Subcutaneous abdominal adipose tissue (tissue), 5 donors: ENCODE results near the gene UBE2QL1.

Experiments used
- H3K27ac ChIP-seq: one replicate; pipeline ENCODE4 v1.7.0; 2013; ENCODE audit warnings: low read depth, mild to moderate bottlenecking, inconsistent platforms, low read length, moderate library complexity
- H3K27me3 ChIP-seq, 5 donors: one replicate each; pipeline ENCODE4 v1.7.0; 2013; ENCODE audit warnings: low read length in 5 of 5, inconsistent platforms in 1 of 5; ENCODE audit not compliant: control insufficient read depth in 5 of 5, insufficient read depth in 4 of 5
- H3K36me3 ChIP-seq, 5 donors: one replicate each; pipeline ENCODE4 v1.7.0; 2013; ENCODE audit warnings: low read length in 5 of 5; ENCODE audit not compliant: control insufficient read depth in 5 of 5, insufficient read depth in 5 of 5
- H3K4me1 ChIP-seq, 5 donors: one replicate each; pipeline ENCODE4 v1.7.0; 2013; ENCODE audit warnings: low read length in 5 of 5, mild to moderate bottlenecking in 3 of 5, moderate library complexity in 1 of 5; ENCODE audit not compliant: control insufficient read depth in 5 of 5, insufficient read depth in 5 of 5
- H3K4me3 ChIP-seq, 5 donors: one replicate each; pipeline ENCODE4 v1.7.0; 2013; ENCODE audit warnings: low read length in 5 of 5, low read depth in 1 of 5
- H3K9ac ChIP-seq, 5 donors: one replicate each; pipeline ENCODE4 v1.7.0; 2013; ENCODE audit warnings: low read length in 5 of 5, mild to moderate bottlenecking in 4 of 5, moderate library complexity in 3 of 5
- H3K9me3 ChIP-seq, 5 donors: one replicate each; pipeline ENCODE4 v1.7.0; 2013; ENCODE audit warnings: low read length in 5 of 5; ENCODE audit not compliant: control insufficient read depth in 5 of 5
- donor health status: healthy.
- donor health status: healthy.
- donor health status: healthy.
- donor health status: healthy.
- donor health status: healthy.

The UBE2QL1 gene

DNA sequence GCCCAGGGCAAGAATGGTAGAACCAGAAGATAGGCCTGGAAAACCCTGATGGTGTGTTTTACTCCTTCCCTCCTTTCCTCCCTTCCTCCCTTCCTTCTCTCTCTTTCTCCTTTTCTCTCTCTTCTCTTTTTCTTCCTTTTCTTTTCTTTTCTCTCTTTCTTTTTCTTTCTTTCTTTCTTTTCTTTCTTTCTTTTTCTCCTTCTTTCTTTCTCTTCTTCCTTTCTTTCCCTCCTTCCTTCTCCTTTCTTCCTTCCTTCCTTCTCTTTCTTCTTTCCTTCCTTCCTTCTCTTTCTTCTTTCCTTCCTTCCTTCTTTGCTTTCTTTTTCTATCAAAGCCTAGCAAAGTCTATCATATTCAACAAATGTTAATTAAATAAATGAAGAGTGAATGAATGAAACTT lies 24.0 kb upstream of the UBE2QL1 start:
- no peak overlapping the region for H3K4me3 ChIP-seq
- H3K9ac ChIP-seq: no peak overlapping the region
- no peaks in the 10 kb centered on the region for H3K4me1 ChIP-seq
- no peak overlapping the region for H3K27ac ChIP-seq
- H3K36me3 ChIP-seq: no peaks in the 10 kb centered on the region
- H3K9me3 ChIP-seq: no peaks in the 10 kb centered on the region
- H3K27me3 ChIP-seq: peaks cover 3 to 10% (median 9%) of the 10 kb centered on the region in 5 donors

DNA sequence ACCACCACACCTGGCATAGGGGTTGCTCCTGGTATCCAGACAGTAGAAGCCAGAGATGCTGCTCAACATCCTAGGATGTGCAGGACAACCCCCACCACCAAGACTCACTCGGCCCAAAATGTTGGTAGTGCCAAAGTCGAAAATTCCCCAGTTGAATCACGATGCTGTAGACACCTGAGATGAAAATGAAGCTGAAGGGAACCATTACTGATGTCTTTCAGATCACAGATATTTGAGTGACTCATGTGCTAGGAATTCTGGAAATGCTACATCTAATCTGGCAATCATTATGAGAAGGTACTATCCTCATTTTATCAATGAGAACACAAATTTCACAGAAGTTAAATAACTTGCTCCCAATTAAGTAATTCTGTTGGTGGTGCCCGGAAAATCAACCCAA lies 21.0 kb upstream of the UBE2QL1 start:
- Histone ChIP-seq H3K4me1 (no peaks in the 10 kb centered on the region), H3K9me3 (no peaks in the 10 kb centered on the region), H3K27me3 (peaks cover 0 to 13% (median 5%) of the 10 kb centered on the region in 5 donors), H3K27ac (no peak overlapping the region), H3K9ac (no peak overlapping the region), H3K36me3 (no peaks in the 10 kb centered on the region), H3K4me3 (no peak overlapping the region)

DNA sequence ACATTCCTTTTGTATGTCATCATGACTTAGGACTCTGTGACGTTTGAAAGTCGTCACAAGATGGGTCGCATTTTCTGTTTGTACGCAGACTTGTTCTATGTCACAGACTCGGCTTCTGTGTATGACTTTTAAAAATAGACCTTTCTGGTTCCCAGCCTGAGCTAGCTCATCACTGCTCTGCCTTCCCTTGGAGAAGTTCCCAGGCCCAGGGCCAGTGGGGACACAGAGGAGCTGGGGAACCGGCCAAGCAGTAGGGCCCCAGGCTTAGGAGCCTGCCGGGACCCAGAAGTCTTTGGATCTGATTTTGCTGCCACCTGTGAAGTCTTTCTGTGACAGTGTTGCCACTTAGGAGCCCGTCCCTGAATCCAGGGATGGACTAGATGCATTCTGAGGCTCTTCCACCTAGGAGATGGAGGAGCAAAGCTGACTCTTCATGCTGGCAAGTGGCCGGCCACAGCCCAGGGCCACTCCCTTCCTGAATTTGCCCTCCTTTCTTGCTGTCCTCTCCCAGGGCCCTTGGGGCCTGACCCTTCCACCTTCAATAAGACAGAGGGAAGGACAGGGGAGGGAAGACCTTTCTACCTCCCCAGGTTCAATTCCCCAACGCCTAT lies 18.1 kb upstream of the UBE2QL1 start:
- Histone ChIP-seq H3K27ac (no peak overlapping the region), H3K9me3 (peaks cover 0 to 2% (median 0%) of the 10 kb centered on the region in 5 donors), H3K4me3 (no peak overlapping the region), H3K4me1 (no peaks in the 10 kb centered on the region), H3K27me3 (peaks cover 3 to 16% (median 5%) of the 10 kb centered on the region in 5 donors), H3K36me3 (no peaks in the 10 kb centered on the region), H3K9ac (no peak overlapping the region)

DNA sequence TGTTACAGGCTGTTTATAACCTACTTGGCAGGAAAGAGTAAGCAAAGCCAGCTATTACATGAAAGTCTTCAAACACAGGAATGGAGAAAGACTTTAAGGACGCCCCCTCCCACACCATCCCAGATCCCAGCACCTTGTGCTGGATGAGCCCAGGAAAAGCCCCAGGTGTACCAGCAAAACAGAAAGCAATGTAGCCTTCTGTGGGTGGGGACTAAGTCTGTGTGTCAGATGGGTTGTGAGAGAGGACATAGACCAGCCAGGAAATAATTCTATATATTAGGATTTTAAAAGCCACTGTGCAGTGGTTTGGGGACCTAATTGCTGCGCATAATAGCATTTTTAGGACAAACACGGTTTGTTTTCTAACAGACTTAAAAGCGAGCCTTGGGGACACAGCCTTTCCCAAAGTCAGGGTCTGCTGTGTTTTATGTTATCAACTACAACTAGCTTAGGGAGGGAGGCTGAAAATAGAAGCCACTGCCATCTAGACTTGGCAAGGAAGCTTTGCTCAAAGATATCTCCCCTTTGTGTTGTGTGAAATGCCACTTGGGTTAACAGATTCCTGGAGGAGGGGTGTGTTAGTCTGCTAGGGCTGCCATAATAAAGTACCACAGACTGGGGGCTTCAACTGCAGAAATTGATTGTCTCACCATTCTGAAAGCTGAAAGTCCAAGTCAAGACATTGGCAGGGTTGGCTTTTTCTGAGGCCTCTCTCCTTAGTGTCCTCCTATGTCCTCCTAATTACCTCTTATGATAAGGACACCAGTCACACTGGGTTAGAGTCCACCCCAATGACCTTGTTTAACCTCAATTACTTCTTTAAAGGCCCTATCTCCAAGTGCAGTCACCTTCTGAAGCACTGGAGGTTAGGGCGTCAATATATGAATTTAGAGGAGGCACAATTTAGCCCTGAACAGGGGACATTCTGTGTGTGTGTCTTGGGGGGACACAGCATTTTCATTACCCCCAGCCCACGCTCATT lies 17.2 kb upstream of the UBE2QL1 start:
- H3K36me3 ChIP-seq: no peaks in the 10 kb centered on the region
- no peak overlapping the region for H3K27ac ChIP-seq
- no peak overlapping the region for H3K9ac ChIP-seq
- H3K4me1 ChIP-seq: no peaks in the 10 kb centered on the region
- H3K27me3 ChIP-seq: peaks cover 3 to 17% (median 5%) of the 10 kb centered on the region in 5 donors
- peaks cover 0 to 2% (median 0%) of the 10 kb centered on the region in 5 donors for H3K9me3 ChIP-seq
- no peak overlapping the region for H3K4me3 ChIP-seq

DNA sequence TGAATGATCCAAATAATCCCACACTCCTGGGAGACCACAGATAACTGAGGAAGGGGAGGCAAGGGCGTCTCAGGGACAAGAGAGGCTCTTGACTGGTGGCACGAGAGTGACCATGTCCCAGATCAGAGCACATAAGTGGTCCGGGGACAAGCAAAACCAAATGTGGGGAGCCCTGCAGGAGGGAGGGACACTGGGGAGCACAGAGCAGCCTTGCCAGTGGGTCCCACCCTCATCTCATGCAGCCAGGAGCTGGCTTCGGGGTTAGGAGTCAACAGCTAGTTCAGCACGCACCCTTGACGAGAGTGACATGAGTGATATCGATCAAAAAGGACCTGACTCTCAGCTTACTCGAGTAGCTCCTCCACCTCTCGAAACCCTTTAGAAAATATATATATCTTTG lies 16.5 kb upstream of the UBE2QL1 start:
- Histone ChIP-seq H3K9ac (no peak overlapping the region), H3K9me3 (peaks cover 0 to 2% (median 0%) of the 10 kb centered on the region in 5 donors), H3K27me3 (peaks cover 3 to 17% (median 5%) of the 10 kb centered on the region in 5 donors)

DNA sequence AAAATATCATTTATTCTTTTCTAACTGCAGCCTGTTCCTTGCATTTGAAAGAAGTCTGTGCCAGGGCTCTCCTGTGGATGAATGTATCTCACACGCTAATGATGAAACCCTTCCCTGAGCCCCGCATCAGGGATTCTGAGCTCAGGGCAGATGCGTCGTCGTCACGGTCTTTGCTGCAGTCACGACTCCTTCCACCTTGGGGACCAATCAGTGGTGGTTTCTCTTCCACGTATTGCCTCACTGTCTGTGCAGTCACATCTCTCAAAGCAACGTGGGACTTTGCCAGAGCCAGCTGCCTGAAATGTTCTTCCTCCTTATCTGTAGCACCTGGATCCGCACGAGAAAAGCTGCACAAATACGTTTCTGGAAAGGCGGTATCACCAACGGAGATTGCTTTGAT lies 13.9 kb upstream of the UBE2QL1 start:
- Histone ChIP-seq H3K4me1 (no peaks in the 10 kb centered on the region), H3K27me3 (peaks cover 0 to 17% (median 7%) of the 10 kb centered on the region in 5 donors), H3K9ac (no peak overlapping the region), H3K36me3 (no peaks in the 10 kb centered on the region), H3K27ac (no peak overlapping the region), H3K4me3 (no peak overlapping the region), H3K9me3 (peaks cover 0 to 9% (median 0%) of the 10 kb centered on the region in 5 donors)

More for the DNA sequence above, 16.5 kb upstream of the UBE2QL1 start:
- Histone ChIP-seq H3K4me3 (no peak overlapping the region), H3K36me3 (no peaks in the 10 kb centered on the region), H3K4me1 (no peaks in the 10 kb centered on the region), H3K27ac (no peak overlapping the region)

DNA sequence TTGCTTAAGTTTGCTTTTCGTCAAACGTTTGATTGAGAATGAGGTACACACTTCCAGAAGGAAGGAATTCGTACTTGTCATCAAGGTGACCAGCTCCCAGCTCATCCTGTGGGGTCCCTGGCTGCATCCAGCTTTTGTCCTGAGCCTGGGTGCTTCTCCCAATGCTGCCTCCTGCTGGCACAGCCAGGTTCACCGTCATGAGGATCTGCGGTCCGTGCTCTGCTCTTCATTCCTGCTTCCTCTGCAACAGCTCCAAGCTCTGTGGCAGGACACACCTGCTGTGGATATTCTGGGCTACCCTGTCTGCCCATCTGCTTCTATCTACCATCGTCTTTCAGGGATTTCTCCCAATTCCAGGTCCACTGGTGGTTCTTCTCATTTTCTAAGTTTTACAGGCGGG lies 13.3 kb upstream of the UBE2QL1 start:
- no peak overlapping the region for H3K4me3 ChIP-seq
- H3K4me1 ChIP-seq: no peaks in the 10 kb centered on the region
- no peak overlapping the region for H3K9ac ChIP-seq
- H3K9me3 ChIP-seq: peaks cover 0 to 14% (median 6%) of the 10 kb centered on the region in 5 donors
- no peak overlapping the region for H3K27ac ChIP-seq
- H3K27me3 ChIP-seq: peaks cover 0 to 17% (median 7%) of the 10 kb centered on the region in 5 donors
- H3K36me3 ChIP-seq: no peaks in the 10 kb centered on the region

DNA sequence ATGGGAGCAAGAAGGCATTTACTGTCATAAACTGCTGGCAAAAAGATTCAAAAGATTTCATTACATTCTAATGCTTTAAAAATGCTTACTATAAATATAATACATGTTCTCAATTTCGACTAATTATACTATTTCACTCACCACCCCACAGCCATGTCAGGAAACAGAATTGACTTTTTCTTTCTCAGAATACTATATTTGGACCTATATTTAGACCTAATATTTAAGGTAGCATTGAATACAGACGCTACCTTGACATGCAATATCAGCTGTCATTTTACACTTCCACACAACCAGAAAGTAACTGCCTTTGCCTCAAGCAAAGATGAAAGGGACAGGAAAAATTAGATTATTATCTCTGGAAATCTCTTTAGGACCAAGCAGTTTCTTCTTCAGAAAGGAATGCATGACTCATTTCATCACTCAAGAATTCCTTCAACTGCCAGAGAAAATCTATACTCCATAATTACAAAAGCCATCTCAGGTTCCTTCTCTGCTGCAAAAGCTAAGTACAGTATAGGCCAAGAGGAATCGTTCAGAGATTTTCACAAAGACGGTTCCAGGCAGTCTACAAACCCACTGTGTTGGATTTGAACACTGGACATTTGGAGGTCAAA lies 11.8 kb upstream of the UBE2QL1 start:
- Histone ChIP-seq H3K4me1 (no peaks in the 10 kb centered on the region), H3K9ac (no peak overlapping the region), H3K9me3 (peaks cover 0 to 14% (median 11%) of the 10 kb centered on the region in 5 donors), H3K27ac (no peak overlapping the region), H3K27me3 (peaks cover 0 to 12% (median 3%) of the 10 kb centered on the region in 5 donors), H3K4me3 (no peak overlapping the region), H3K36me3 (no peaks in the 10 kb centered on the region)

DNA sequence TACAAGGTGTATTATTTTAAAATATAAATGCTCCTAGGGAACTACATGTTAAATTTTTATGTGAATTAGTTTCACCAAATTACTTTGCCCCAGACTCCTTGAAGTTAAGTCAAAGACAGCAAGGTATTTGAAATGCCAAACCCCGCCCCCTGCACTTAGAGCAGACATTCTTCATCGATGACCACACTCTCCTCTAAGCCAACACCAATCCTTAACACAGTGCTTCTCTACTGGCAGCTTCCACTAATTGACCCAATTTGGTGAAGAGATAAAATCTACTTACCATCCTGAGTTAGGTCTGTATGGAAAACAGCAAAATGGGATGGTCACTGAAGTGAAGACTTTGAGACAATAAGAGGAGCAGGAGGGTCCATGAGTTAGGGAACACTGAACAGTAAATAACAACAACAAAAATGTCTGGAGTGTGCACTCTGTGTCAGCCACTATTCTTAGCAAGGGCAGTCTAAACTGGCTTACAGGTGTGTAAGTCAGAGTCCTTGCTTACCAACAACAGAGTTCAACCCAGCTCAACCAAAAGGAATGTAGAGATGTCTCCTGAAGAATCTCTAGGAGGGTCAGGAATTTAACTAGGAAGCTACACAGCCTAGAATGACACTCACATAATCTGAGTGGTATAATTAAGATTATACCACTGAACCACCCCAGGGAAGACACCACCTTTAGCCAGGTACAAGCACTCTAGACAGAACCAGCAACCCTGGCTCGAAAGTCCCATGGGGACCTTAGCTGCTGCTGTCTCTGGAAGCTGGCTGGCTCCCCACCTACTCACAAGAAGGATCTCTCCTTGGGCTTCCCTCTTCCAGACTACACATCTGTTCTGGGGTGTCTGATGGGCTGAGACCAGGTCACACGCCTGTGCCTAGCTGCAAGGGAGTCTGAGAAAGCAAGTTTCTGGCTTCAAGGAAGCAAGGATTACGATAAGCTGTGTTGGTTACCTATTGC lies 8.8 kb upstream of the UBE2QL1 start:
- Histone ChIP-seq H3K9ac (no peak overlapping the region), H3K27ac (no peak overlapping the region), H3K4me1 (no peaks in the 10 kb centered on the region), H3K27me3 (peaks cover 0 to 6% (median 3%) of the 10 kb centered on the region in 5 donors), H3K9me3 (peaks cover 6 to 26% (median 23%) of the 10 kb centered on the region in 5 donors), H3K36me3 (no peaks in the 10 kb centered on the region), H3K4me3 (no peak overlapping the region)
